Skeletal muscle satellite cell (primary cell): ENCODE data around the gene FHIT.

Source experiments
- H3K27me3 ChIP-seq: 2 replicates; pipeline ENCODE4 v1.7.0; 2013; ENCODE audit warnings: low read length; ENCODE audit not compliant: control insufficient read depth, insufficient read depth
- H3K36me3 ChIP-seq: 2 replicates; pipeline ENCODE4 v1.7.0; 2013; ENCODE audit warnings: mild to moderate bottlenecking, control low read depth, low read length; ENCODE audit not compliant: insufficient read depth
- H3K4me1 ChIP-seq: 2 replicates; pipeline ENCODE4 v1.7.0; 2013; ENCODE audit warnings: low read length; ENCODE audit not compliant: control insufficient read depth, insufficient read depth
- H3K4me2 ChIP-seq: 2 replicates; pipeline ENCODE4 v1.7.0; 2013; ENCODE audit warnings: mild to moderate bottlenecking, low read length
- H3K4me3 ChIP-seq: 2 replicates; pipeline ENCODE4 v1.7.0; 2013; ENCODE audit warnings: low read length
- H3K9ac ChIP-seq: 2 replicates; pipeline ENCODE4 v1.7.0; 2013; ENCODE audit warnings: mild to moderate bottlenecking, low read depth, low read length, moderate library complexity
- H3K9me3 ChIP-seq: replicated peaks from 2 replicates; pipeline ENCODE4 v1.7.0; 2013; ENCODE audit warnings: mild to moderate bottlenecking, control low read depth, low read length

The FHIT gene

GRCh38 chr3:60578936-60579335 is 672.3 kb downstream of the FHIT start:
- H3K9me3 ChIP-seq = no peaks in the 10 kb centered on the region
- H3K4me2 ChIP-seq = no peak overlapping the region
- no peak overlapping the region for H3K4me3 ChIP-seq
- H3K36me3 ChIP-seq = no peaks in the 10 kb centered on the region
- peaks cover 7% of the 10 kb centered on the region for H3K4me1 ChIP-seq
- no peaks in the 10 kb centered on the region for H3K27me3 ChIP-seq
- no peak overlapping the region for H3K9ac ChIP-seq

- H3K36me3 ChIP-seq = no peaks in the 10 kb centered on the region
- H3K9ac ChIP-seq = no peak overlapping the region
- peaks cover 14% of the 10 kb centered on the region for H3K4me1 ChIP-seq
Observed at GRCh38 chr3:60577601-60578000, 673.7 kb downstream of the FHIT start.

GRCh38 chr3:60575718-60576272 is 675.5 kb downstream of the FHIT start:
- Histone ChIP-seq H3K4me2 (no peak overlapping the region), H3K4me1 (peaks cover 14% of the 10 kb centered on the region), H3K9ac (no peak overlapping the region), H3K27me3 (no peaks in the 10 kb centered on the region), H3K4me3 (no peak overlapping the region), H3K9me3 (no peaks in the 10 kb centered on the region), H3K36me3 (no peaks in the 10 kb centered on the region)

More at GRCh38 chr3:60577601-60578000, 673.7 kb downstream of the FHIT start:
- Histone ChIP-seq H3K4me2 (no peak overlapping the region), H3K4me3 (no peak overlapping the region), H3K9me3 (no peaks in the 10 kb centered on the region), H3K27me3 (no peaks in the 10 kb centered on the region)

- Histone ChIP-seq H3K4me1 (peaks cover 7% of the 10 kb centered on the region), H3K9me3 (no peaks in the 10 kb centered on the region), H3K4me2 (peak overlapping the region; percentile 12), H3K4me3 (no peak overlapping the region), H3K36me3 (no peaks in the 10 kb centered on the region), H3K27me3 (no peaks in the 10 kb centered on the region), H3K9ac (no peak overlapping the region)
Observed at GRCh38 chr3:60574046-60574769, 677.0 kb downstream of the FHIT start.

GRCh38 chr3:60573494-60573893 is 677.8 kb downstream of the FHIT start:
- Histone ChIP-seq H3K4me3 (no peak overlapping the region), H3K27me3 (no peaks in the 10 kb centered on the region), H3K9me3 (no peaks in the 10 kb centered on the region), H3K4me1 (peaks cover 7% of the 10 kb centered on the region), H3K9ac (no peak overlapping the region), H3K4me2 (peak overlapping the region; percentile 12), H3K36me3 (no peaks in the 10 kb centered on the region)

GRCh38 chr3:60571511-60571910 is 679.7 kb downstream of the FHIT start:
- no peak overlapping the region for H3K4me2 ChIP-seq
- no peaks in the 10 kb centered on the region for H3K36me3 ChIP-seq
- no peaks in the 10 kb centered on the region for H3K27me3 ChIP-seq
- H3K9ac ChIP-seq = no peak overlapping the region
- no peak overlapping the region for H3K4me3 ChIP-seq
- H3K4me1 ChIP-seq = peaks cover 7% of the 10 kb centered on the region
- no peaks in the 10 kb centered on the region for H3K9me3 ChIP-seq

GRCh38 chr3:60557122-60557521 is 694.1 kb downstream of the FHIT start:
- Histone ChIP-seq H3K9ac (no peak overlapping the region), H3K9me3 (no peaks in the 10 kb centered on the region), H3K4me2 (no peak overlapping the region), H3K4me1 (peaks cover 6% of the 10 kb centered on the region), H3K27me3 (no peaks in the 10 kb centered on the region), H3K36me3 (no peaks in the 10 kb centered on the region), H3K4me3 (no peak overlapping the region)

- no peaks in the 10 kb centered on the region for H3K36me3 ChIP-seq
- no peaks in the 10 kb centered on the region for H3K9me3 ChIP-seq
- peaks cover 6% of the 10 kb centered on the region for H3K4me1 ChIP-seq
- H3K9ac ChIP-seq = no peak overlapping the region
- no peaks in the 10 kb centered on the region for H3K27me3 ChIP-seq
- H3K4me3 ChIP-seq = no peak overlapping the region
- H3K4me2 ChIP-seq = no peak overlapping the region
Observed at GRCh38 chr3:60555686-60556354, 695.4 kb downstream of the FHIT start.

GRCh38 chr3:60553144-60553543 is 698.1 kb downstream of the FHIT start:
- H3K4me2 ChIP-seq = no peak overlapping the region
- no peaks in the 10 kb centered on the region for H3K9me3 ChIP-seq
- H3K36me3 ChIP-seq = no peaks in the 10 kb centered on the region
- peaks cover 6% of the 10 kb centered on the region for H3K4me1 ChIP-seq
- no peaks in the 10 kb centered on the region for H3K27me3 ChIP-seq
- H3K4me3 ChIP-seq = no peak overlapping the region
- no peak overlapping the region for H3K9ac ChIP-seq

GRCh38 chr3:60552581-60552980 is 698.7 kb downstream of the FHIT start:
- H3K9ac ChIP-seq = no peak overlapping the region
- H3K4me2 ChIP-seq = no peak overlapping the region
- H3K27me3 ChIP-seq = no peaks in the 10 kb centered on the region
- H3K4me1 ChIP-seq = peaks cover 6% of the 10 kb centered on the region
- no peaks in the 10 kb centered on the region for H3K36me3 ChIP-seq
- H3K9me3 ChIP-seq = no peaks in the 10 kb centered on the region
- H3K4me3 ChIP-seq = no peak overlapping the region

GRCh38 chr3:60551455-60552209 is 699.6 kb downstream of the FHIT start:
- Histone ChIP-seq H3K4me1 (peaks cover 6% of the 10 kb centered on the region), H3K9ac (no peak overlapping the region), H3K4me3 (no peak overlapping the region), H3K27me3 (no peaks in the 10 kb centered on the region), H3K4me2 (no peak overlapping the region), H3K36me3 (no peaks in the 10 kb centered on the region), H3K9me3 (no peaks in the 10 kb centered on the region)
